Activated T-cell treated with anti-CD3 and anti-CD28 coated beads, Interleukin-2, amount 50 U/mL, for 24 hours (primary cell): Measurements from ENCODE around the gene DCLK1.

Source experiments
- DNase-seq: peaks from one replicate; pipeline ENCODE4 v3.0.0-alpha.2; 2020
- H3K27ac Mint-ChIP-seq: 2 replicates; pipeline ENCODE4 v1.8.0; 2020; ENCODE audit warnings: mild to moderate bottlenecking, mixed read lengths
- H3K27me3 Mint-ChIP-seq: 2 replicates; pipeline ENCODE4 v1.8.0; 2020; ENCODE audit warnings: mixed read lengths
- H3K36me3 Mint-ChIP-seq: 2 replicates; pipeline ENCODE4 v1.8.0; 2020; ENCODE audit warnings: low read depth, mixed read lengths
- H3K4me1 Mint-ChIP-seq: 2 replicates; pipeline ENCODE4 v1.8.0; 2020; ENCODE audit warnings: low read depth, mixed read lengths
- H3K4me3 Mint-ChIP-seq: 2 replicates; pipeline ENCODE4 v1.8.0; 2020; ENCODE audit warnings: mild to moderate bottlenecking, moderate library complexity, mixed read lengths
- H3K9me3 Mint-ChIP-seq: 2 replicates; pipeline ENCODE4 v1.8.0; 2020; ENCODE audit warnings: mixed read lengths

DCLK1 gene

DNA sequence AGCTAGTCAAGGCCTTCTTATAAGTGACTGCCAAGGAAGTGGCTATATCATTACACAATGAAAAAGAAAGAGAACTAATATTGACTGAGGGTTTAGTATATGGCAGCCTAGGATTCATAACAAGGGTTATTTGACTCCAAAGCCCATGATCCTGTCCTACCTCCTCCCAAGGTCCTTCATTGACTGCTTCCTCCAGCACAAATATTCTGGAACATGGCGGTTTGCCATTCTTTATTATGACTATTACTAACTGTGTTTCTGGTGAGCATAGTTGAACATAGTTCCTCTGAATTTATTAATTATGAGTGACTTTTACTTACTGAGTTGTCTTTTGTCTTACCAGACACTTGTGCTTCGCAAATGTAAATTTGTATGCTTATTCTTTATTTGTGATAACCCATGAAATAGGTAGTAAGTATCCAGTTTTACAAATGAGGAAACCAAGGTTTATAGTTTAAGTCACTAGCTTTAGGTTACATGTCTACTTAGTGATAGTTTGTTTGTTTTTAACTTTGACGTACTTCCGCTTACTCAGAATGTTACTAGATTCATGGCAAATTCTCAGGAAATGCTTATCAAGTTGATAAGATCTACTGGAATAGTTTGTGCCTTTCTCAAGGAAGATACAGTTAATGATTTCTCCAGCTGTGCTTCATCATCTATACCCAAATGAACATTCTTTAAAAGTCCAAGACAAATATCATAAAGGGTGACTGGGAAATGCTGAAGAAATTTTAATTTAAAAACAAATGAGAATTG, 15.5 kb upstream of the DCLK1 start:
- no peaks in the 10 kb centered on the region for H3K27me3 Mint-ChIP-seq
- H3K36me3 Mint-ChIP-seq, result no peaks in the 10 kb centered on the region
- H3K27ac Mint-ChIP-seq, result no peak overlapping the region
- DNase-seq, result no peak
- no peak overlapping the region for H3K4me3 Mint-ChIP-seq
- H3K4me1 Mint-ChIP-seq, result no peaks in the 10 kb centered on the region
- peaks cover 6% of the 10 kb centered on the region for H3K9me3 Mint-ChIP-seq

DNA sequence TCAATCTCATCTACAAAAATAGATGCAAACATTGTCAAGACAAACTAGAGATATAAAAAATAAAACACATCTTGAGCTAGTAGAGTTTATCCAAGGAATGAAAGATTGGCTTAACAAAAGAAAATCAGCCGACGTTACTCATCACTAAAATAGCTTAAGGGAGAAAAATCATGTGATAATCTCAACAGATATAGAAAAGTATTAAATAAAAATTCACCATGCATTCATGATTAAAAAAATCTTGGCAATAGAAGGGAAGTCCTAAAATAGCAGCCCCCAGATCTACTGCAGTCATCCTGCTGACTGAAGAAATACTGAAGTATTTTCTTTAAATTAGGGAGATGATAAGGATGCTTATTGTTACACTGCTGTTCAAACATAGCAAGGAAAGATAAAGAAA, 12.6 kb upstream of the DCLK1 start:
- Mint-ChIP-seq H3K27ac (no peak overlapping the region), H3K9me3 (peaks cover 2% of the 10 kb centered on the region), H3K36me3 (no peaks in the 10 kb centered on the region), H3K27me3 (no peaks in the 10 kb centered on the region), H3K4me1 (no peaks in the 10 kb centered on the region), H3K4me3 (no peak overlapping the region)
- no peak for DNase-seq

DNA sequence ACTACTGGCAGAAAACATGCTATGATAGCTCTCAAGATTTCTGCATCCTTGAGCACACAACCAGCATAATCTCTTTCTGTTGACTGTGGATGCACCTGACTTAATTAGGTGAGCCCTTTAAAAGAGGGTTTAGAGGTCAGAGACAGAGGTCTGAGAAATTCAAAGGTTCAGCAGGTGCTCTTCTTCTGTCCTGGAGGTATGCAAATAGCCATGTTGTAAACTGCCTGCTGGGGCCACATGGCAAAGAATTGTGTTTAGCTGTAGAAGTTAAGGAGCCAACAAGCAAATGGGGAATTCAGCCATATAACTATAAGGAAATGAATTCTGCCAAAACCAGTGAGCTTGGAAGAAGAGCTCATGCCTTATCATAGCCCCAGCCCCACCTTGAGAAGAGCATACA, 11.6 kb upstream of the DCLK1 start:
- H3K4me1 Mint-ChIP-seq, result no peaks in the 10 kb centered on the region
- no peaks in the 10 kb centered on the region for H3K36me3 Mint-ChIP-seq
- no peak overlapping the region for H3K4me3 Mint-ChIP-seq
- no peak overlapping the region for H3K27ac Mint-ChIP-seq
- peaks cover 2% of the 10 kb centered on the region for H3K9me3 Mint-ChIP-seq
- DNase-seq, result no peak
- H3K27me3 Mint-ChIP-seq, result no peaks in the 10 kb centered on the region

DNA sequence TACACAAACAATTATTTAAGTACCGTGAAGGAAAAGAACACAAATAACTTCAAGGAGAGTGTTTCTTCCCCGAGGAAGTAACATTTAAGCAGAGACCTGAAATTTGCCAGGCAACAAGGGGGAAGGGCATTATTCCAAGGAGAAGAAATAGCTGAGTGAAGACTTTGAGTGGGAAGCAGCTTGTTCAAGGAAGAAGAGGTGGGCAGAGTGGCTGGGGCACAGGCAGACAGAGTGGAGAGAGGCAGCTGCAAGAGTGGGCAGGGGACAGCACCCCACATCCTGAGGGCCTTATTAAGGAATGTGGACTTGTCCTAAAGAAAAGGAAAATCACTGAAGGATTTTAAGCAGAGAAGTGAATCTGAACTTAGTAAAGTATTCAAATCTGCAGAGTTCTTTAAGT, 4.7 kb upstream of the DCLK1 start:
- Mint-ChIP-seq H3K36me3 (no peaks in the 10 kb centered on the region), H3K4me3 (no peak overlapping the region), H3K4me1 (no peaks in the 10 kb centered on the region), H3K9me3 (peaks cover 2% of the 10 kb centered on the region), H3K27me3 (peaks cover 20% of the 10 kb centered on the region), H3K27ac (no peak overlapping the region)
- DNase-seq, result no peak

DNA sequence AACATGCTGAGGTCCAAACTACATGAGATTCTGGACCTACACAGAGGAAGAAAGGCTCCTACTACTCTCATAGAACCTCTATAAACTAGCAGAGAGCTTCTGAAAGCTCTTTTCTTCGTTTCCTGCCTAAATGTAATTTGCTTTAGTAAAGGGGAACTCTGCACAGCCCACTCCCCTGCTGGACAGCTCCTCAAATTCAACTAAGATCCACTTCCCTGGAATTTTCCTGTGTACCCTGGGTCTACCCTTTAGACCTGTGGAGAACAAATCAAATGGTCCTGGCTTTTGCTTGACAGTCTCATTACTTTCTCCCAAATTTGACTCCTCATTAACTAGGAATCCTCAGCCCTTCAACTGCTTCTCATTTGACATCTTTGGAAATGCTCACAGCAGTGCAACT, 3.5 kb upstream of the DCLK1 start:
- DNase-seq, result no peak
- H3K27me3 Mint-ChIP-seq, result peaks cover 31% of the 10 kb centered on the region
- H3K4me3 Mint-ChIP-seq, result no peak overlapping the region
- H3K9me3 Mint-ChIP-seq, result no peaks in the 10 kb centered on the region
- H3K4me1 Mint-ChIP-seq, result no peaks in the 10 kb centered on the region
- no peak overlapping the region for H3K27ac Mint-ChIP-seq
- H3K36me3 Mint-ChIP-seq, result no peaks in the 10 kb centered on the region

DNA sequence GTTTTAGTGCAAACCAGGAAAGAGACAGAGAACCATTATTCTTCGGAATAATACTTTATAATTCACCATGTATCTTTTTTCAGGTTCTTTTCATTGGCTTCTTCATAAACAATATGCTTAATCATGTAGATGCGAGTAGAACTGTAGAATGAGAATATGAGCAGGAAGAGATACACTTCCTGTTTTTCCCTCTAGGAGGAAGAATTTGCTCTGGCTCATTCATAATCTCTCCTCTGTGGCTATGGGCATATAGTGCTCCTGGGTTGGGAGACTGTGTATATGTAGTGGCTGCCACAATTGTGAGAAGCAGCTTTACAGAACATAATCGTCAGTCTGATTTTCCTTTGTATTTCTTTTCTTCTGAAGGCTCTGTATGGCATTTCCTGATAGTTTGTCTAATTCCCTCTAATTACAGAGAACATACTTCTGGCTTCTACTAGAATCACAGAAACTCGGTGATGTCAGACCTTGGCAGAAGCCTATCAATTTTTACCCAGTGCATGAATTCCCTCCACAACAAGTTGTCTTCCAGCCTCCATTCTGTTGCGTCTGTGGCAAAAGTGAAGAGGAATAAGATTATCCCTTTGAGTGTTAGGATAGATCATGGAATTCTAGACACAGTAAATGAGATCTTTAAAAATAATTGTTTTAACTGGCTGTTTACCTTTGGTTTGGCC, 2.9 kb upstream of the DCLK1 start:
- Mint-ChIP-seq H3K4me3 (no peak overlapping the region), H3K27me3 (peaks cover 36% of the 10 kb centered on the region), H3K9me3 (no peaks in the 10 kb centered on the region), H3K4me1 (no peaks in the 10 kb centered on the region), H3K27ac (no peak overlapping the region), H3K36me3 (no peaks in the 10 kb centered on the region)
- no peak for DNase-seq

DNA sequence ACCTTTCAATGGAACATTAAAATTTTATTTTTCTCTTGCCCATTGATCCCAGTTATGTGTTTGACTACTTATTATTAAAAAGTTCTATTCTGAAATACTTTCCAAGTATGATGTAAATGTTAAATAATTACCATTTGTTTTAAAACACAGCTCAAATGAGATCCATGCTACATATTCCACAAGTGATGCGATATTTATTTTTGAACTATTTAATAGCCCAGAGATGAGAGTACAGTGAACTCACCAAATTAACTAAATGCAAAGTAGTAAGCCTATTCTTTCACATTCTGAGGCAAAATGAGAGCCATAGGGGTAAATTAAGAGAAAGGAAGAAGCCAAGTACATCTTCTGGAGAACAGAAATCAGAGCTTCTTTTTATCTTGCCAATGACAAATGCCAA, 1.2 kb upstream of the DCLK1 start:
- Mint-ChIP-seq H3K27me3 (peaks cover 40% of the 10 kb centered on the region), H3K4me1 (no peaks in the 10 kb centered on the region), H3K36me3 (no peaks in the 10 kb centered on the region), H3K9me3 (no peaks in the 10 kb centered on the region), H3K4me3 (no peak overlapping the region), H3K27ac (no peak overlapping the region)
- DNase-seq, result no peak

DNA sequence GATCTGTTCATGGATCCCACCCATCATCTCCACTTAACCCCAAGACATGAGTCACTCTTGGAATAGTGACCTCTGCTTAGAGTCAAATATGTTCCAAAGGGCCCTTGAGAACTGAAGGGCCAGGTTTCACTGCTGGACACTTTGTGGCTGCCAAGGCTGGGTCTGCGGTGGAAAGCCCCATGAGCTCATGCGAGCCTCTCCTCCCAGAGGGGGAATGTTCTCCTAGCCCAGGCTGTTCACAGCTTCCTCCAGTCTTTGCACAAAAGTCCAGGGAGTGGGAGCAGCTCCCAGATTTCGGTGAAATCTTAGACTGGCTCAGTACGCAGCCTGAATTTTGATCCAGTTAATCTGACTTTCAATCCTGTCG, 732 bp upstream of the DCLK1 start:
- Mint-ChIP-seq H3K27ac (no peak overlapping the region), H3K4me1 (no peaks in the 10 kb centered on the region), H3K27me3 (peaks cover 40% of the 10 kb centered on the region), H3K9me3 (no peaks in the 10 kb centered on the region), H3K4me3 (no peak overlapping the region), H3K36me3 (no peaks in the 10 kb centered on the region)
- no peak for DNase-seq

DNA sequence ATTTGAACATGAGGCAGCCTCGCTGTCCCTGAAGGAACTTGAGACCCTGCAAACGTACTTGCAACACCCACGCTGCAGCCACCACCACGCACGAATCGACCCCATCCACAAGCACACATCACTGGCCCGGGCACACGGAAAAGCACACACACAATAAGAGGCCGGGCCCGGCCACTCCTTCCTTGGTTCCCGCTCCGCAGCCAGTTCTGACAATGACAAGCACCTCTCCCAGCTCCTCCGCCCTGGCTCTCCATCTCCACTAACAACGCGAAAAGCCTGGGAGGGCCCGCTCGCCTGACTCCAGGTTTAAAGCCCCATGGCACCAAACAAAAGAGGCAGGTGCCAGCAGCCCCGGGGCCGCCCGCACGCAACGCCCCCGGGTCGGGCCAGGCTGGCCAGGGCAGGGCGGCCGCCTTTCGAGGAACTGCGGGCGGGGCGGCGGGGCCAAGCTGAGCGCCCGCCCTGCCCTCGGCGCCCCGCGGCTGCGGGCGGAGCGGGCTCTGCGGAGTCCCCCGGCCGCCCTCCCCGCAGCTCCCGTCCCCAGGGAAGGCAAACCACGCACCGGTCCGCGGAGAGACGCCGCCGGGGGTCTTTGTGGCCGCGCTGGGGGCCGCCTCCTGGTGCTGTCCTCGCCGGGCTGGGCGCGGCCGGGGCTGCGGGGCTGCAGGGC, 495 bp downstream of the DCLK1 start:
- Mint-ChIP-seq H3K27me3 (peaks cover 40% of the 10 kb centered on the region), H3K36me3 (no peaks in the 10 kb centered on the region), H3K27ac (no peak overlapping the region), H3K9me3 (no peaks in the 10 kb centered on the region), H3K4me1 (no peaks in the 10 kb centered on the region), H3K4me3 (no peak overlapping the region)
- no peak for DNase-seq

DNA sequence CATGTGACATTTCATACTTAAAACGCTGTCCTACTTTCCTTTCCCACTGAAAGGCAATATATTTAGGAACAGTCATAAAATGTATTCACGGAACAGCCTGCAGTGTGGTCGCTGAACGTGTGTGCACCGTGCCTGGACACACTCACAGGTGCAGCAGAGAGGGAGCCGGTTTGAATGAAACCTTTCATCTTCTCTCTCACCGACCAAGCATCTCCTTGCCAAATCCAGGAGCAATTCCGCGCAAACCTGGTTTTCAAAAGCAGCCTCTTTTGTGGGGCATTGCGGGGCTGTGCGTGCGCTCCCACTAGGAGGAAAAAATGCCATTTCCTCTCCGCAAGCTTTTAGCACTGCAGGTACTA, 1.0 kb downstream of the DCLK1 start:
- Mint-ChIP-seq H3K4me1 (no peaks in the 10 kb centered on the region), H3K36me3 (no peaks in the 10 kb centered on the region), H3K9me3 (no peaks in the 10 kb centered on the region), H3K4me3 (no peak overlapping the region), H3K27ac (no peak overlapping the region), H3K27me3 (peaks cover 40% of the 10 kb centered on the region)
- no peak for DNase-seq

DNA sequence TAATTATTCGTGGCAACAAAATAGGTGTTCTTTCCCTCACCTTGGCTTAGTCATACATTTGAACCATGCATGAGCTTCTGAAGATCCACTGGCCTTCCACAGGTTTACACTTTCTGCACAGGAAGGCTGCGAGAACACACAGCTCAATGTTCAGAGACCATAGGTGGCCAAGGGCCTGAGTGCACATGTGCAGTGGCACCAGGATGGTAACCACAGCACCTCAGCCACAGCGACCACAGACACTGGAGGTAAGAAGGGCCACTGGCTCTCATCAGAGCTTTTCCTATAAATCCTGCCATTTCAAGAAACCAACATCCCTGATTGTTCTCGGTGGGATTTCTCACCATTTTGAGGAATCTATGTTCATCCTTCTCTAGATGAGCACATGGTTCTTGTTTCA, 1.6 kb downstream of the DCLK1 start:
- H3K36me3 Mint-ChIP-seq, result no peaks in the 10 kb centered on the region
- H3K9me3 Mint-ChIP-seq, result peaks cover 2% of the 10 kb centered on the region
- no peak for DNase-seq
- H3K4me3 Mint-ChIP-seq, result no peak overlapping the region
- H3K27ac Mint-ChIP-seq, result no peak overlapping the region
- peaks cover 40% of the 10 kb centered on the region for H3K27me3 Mint-ChIP-seq
- H3K4me1 Mint-ChIP-seq, result no peaks in the 10 kb centered on the region

DNA sequence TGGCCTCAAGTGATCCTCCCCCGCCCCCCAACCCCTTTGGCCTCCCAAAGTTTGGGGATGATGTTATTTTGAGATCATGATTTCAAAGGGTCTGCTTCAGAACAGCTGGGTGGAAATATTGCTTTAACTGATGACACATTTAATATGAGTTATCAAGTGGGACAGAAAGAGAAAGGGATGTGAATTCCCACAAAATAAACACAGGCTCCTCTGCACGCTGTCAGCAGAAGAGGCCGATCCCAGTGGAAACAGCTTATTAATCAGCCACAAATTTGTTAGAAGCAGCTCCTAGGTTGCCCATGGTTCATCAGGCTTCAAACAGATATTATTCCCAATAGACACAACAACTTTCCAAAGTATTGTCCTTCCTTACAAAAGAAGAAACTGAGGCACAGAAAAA, 4.7 kb downstream of the DCLK1 start:
- no peak for DNase-seq
- Mint-ChIP-seq H3K27me3 (peaks cover 23% of the 10 kb centered on the region), H3K27ac (no peak overlapping the region), H3K4me1 (no peaks in the 10 kb centered on the region), H3K9me3 (peaks cover 2% of the 10 kb centered on the region), H3K36me3 (no peaks in the 10 kb centered on the region), H3K4me3 (no peak overlapping the region)

DNA sequence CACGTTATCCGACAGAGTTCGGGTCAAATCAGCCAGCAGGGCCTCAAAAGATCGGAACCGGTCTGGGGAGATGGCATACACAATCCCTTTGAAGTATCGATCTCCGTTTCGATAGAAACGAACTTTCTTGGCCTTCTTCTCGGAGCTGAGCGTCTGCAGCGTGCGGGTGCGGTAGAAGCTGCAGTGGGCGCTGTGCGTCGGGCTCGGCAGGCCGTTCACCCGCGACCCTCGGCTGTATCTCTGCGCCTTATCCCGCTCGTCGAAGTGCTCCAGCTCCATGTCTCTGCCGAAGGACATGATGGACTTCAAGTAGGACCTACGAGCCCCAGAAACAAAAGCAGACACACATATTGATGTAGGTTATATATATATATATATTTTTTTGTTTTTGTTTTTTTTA, 5.3 kb downstream of the DCLK1 start:
- peaks cover 2% of the 10 kb centered on the region for H3K9me3 Mint-ChIP-seq
- peaks cover 20% of the 10 kb centered on the region for H3K27me3 Mint-ChIP-seq
- H3K4me3 Mint-ChIP-seq, result no peak overlapping the region
- no peak overlapping the region for H3K27ac Mint-ChIP-seq
- no peaks in the 10 kb centered on the region for H3K4me1 Mint-ChIP-seq
- no peak for DNase-seq
- H3K36me3 Mint-ChIP-seq, result no peaks in the 10 kb centered on the region

DNA sequence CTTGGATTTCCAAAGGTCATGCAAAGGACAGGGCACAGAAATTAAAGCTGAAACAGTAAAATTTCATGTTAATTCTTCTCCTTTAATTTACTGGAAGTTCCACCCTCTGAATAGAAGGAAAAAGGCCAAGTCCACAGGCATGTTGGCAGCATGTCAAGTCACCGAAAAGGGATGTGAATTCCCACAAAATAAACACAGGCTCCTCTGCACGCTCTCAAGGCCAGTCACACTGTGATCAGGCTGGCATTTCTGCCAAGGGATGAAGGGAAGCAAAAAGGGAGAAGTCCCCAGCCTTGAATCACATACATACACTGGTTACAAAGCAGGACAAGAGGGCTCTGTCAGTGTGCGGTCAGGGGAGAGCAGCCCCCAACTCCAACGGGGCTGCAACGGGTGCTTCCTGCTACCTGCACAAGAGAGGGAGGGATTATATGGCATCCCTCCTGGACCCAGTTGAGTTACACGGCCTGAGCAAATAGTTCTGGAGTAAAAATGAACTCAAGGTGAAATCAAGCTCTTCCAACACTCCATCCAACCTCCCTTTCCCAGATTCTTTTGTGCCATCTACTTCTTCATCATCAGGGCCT, 6.9 kb downstream of the DCLK1 start:
- DNase-seq, result no peak
- H3K9me3 Mint-ChIP-seq, result peaks cover 2% of the 10 kb centered on the region
- no peaks in the 10 kb centered on the region for H3K4me1 Mint-ChIP-seq
- no peak overlapping the region for H3K4me3 Mint-ChIP-seq
- H3K36me3 Mint-ChIP-seq, result no peaks in the 10 kb centered on the region
- peaks cover 6% of the 10 kb centered on the region for H3K27me3 Mint-ChIP-seq
- H3K27ac Mint-ChIP-seq, result no peak overlapping the region

DNA sequence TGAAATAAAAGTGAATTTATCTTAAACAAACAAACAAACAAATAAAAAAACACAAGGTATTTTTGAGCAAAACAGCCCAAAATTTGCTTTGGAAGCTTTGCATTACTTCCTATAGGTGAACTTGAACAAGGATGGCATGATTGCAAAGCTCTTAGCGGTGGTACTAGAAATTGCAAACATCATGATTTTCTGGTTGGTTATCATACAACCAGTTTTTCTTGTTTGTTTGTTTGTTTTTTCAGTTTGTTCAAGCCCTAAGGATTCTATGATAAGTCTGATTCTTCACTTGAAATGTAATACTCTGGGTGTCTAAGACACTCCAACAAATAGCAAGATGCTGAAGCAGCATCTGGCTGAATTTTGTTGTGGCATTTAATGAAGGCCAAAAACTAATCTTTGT, 15.9 kb downstream of the DCLK1 start:
- Mint-ChIP-seq H3K27ac (no peak overlapping the region), H3K9me3 (no peaks in the 10 kb centered on the region), H3K4me3 (no peak overlapping the region), H3K36me3 (no peaks in the 10 kb centered on the region), H3K27me3 (no peaks in the 10 kb centered on the region), H3K4me1 (no peaks in the 10 kb centered on the region)
- DNase-seq, result no peak
